SHP77 treated with DMSO at 0.1 percent for 48 hours (cell line): ENCODE measurements around the gene FBXW5.
A peak's percentile ranks its signal among the peaks of the same experiment; 100 is the strongest.

Experiments used
- DNase-seq: peaks from one replicate; lab custom pipeline; 2025; lab: John Stamatoyannopoulos, UW

FBXW5 gene

GRCh38 chr9:136960938-136961275 lies 16.4 kb upstream of the FBXW5 start:
- no peak for DNase-seq

- DNase-seq = no peak
Measured at GRCh38 chr9:136960212-136960937, 15.8 kb upstream of the FBXW5 start.

GRCh38 chr9:136958898-136959850 lies 14.6 kb upstream of the FBXW5 start:
- DNase-seq = no peak

- no peak for DNase-seq
Measured at GRCh38 chr9:136958473-136958872, 13.9 kb upstream of the FBXW5 start.

- no peak for DNase-seq
Measured at GRCh38 chr9:136957901-136958300, 13.4 kb upstream of the FBXW5 start.

GRCh38 chr9:136957461-136957860 lies 12.9 kb upstream of the FBXW5 start:
- no peak for DNase-seq

- DNase-seq = no peak
Measured at GRCh38 chr9:136956604-136957003, 12.1 kb upstream of the FBXW5 start.

GRCh38 chr9:136955943-136956335 lies 11.4 kb upstream of the FBXW5 start:
- no peak for DNase-seq

GRCh38 chr9:136955202-136955942 lies 10.8 kb upstream of the FBXW5 start:
- DNase-seq = no peak

GRCh38 chr9:136954270-136955083 lies 9.9 kb upstream of the FBXW5 start:
- DNase-seq = no peak

GRCh38 chr9:136953771-136954269 lies 9.3 kb upstream of the FBXW5 start:
- DNase-seq = no peak

GRCh38 chr9:136952876-136953770 lies 8.6 kb upstream of the FBXW5 start:
- DNase-seq = no peak

- no peak for DNase-seq
Measured at GRCh38 chr9:136952321-136952850, 7.8 kb upstream of the FBXW5 start.

- DNase-seq = no peak
Measured at GRCh38 chr9:136951541-136952320, 7.2 kb upstream of the FBXW5 start, which contains the start of gene LCN12. Gene LCN12 (plus strand): TSS chr9:136952273. CDS start chr9:136952328, 55 bp downstream.

GRCh38 chr9:136950656-136951276 lies 6.2 kb upstream of the FBXW5 start:
- no peak for DNase-seq

- DNase-seq = peak; percentile 88
Measured at GRCh38 chr9:136949817-136950655, 5.5 kb upstream of the FBXW5 start.

- no peak for DNase-seq
Measured at GRCh38 chr9:136949239-136949816, 4.8 kb upstream of the FBXW5 start.
